ENCODE data around the gene UVRAG. TPM values are rescaled to one million over a fixed set of nuclear protein-coding genes. Genes with fewer than 3 reads are reported as not detected.
"Not testable (repeated sequence)": the region's sequence is repeated elsewhere in the genome, so short reads cannot be mapped to it uniquely, and the experiment has no call there.

The UVRAG gene
- total and polyA plus RNA-seq, 5 donors from 2014 or later, result 13.7 to 37.2 (median 16.6) TPM

DNA sequence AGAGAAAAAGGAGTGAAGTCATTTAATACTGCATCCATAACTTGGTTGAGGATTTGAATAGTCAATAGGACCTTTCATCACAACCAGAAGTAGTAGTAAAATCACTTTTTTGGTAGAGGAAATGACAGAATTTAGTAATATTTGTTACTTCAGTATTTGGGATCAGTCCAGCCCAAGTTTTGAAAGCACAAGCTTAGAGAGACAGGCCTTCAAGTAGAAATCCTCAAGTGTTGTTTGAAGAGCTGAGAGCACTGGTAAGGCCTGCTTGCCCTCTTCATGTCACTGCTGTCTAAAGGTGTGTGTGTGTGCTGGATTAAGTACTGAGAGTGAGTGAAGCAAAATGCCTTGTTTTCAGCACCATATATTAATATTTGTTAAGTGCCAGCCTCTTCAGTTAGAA, 254.0 kb downstream of the UVRAG start:
- Histone ChIP-seq H3K27ac (ENCODE audit: insufficient read depth, low read length, poor library complexity, severe bottlenecking) (no peak overlapping the region), H3K9me3 (ENCODE audit: control insufficient read depth in 2 of 2, low read length in 2 of 2) (no peaks in the 10 kb centered on the region), H3K36me3 (ENCODE audit: control insufficient read depth, insufficient read depth, low read length) (peaks cover 21% of the 10 kb centered on the region), H3K4me1 (ENCODE audit: control insufficient read depth, insufficient read depth, low read length, poor library complexity, severe bottlenecking) (no peaks in the 10 kb centered on the region), H3K27me3 (ENCODE audit: control insufficient read depth, insufficient read depth, low read length) (no peaks in the 10 kb centered on the region), H3K4me3 (ENCODE audit: low read depth, low read length) (no peak overlapping the region)
- H3K4me3 Mint-ChIP-seq, result no peak overlapping the region
- peak overlapping the region in 1 of 3 donors; percentile 52 for H3K27ac Mint-ChIP-seq
- H3K9me3 Mint-ChIP-seq, result peaks cover 0 to 2% (median 0%) of the 10 kb centered on the region in 7 donors
- ATAC-seq (ENCODE audit: low read depth in 2 of 2), result no peak
- no peaks in the 10 kb centered on the region for H3K27me3 Mint-ChIP-seq
- DNase-seq, result no peak
- peaks cover 24% of the 10 kb centered on the region for H3K36me3 Mint-ChIP-seq
- H3K4me1 Mint-ChIP-seq, result peaks cover 0 to 12% (median 2%) of the 10 kb centered on the region in 4 donors

DNA sequence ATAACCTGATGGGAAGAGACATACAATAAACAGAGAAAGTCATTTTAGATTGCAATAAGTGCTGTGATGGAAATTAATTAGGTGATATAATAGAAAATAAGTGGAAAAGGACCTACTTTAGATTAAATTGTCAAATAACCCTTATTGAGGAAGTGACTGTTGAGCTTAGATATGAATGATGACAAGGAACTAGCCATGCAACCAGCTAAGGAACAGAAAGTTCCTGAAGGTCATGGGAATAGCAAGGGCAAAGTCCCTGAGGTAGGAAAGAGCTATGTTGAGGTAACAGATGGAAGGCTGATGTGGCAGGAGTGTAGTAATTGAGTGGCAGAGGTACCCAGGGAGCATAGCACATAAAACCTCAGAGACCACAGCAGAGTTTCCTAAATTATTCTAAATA, 256.1 kb downstream of the UVRAG start:
- ATAC-seq (ENCODE audit: low read depth in 2 of 2), result no peak
- Histone ChIP-seq H3K27ac (ENCODE audit: insufficient read depth, low read length, poor library complexity, severe bottlenecking) (no peak overlapping the region), H3K4me1 (ENCODE audit: control insufficient read depth, insufficient read depth, low read length, poor library complexity, severe bottlenecking) (no peaks in the 10 kb centered on the region), H3K9me3 (ENCODE audit: control insufficient read depth in 2 of 2, low read length in 2 of 2) (no peaks in the 10 kb centered on the region), H3K4me3 (ENCODE audit: low read depth, low read length) (no peak overlapping the region), H3K27me3 (ENCODE audit: control insufficient read depth, insufficient read depth, low read length) (no peaks in the 10 kb centered on the region), H3K36me3 (ENCODE audit: control insufficient read depth, insufficient read depth, low read length) (peaks cover 13% of the 10 kb centered on the region)
- peaks cover 0 to 18% (median 10%) of the 10 kb centered on the region in 4 donors for H3K4me1 Mint-ChIP-seq
- no peaks in the 10 kb centered on the region for H3K27me3 Mint-ChIP-seq
- DNase-seq, result no peak
- no peak overlapping the region for H3K27ac Mint-ChIP-seq
- no peak overlapping the region for H3K4me3 Mint-ChIP-seq
- peaks cover 25% of the 10 kb centered on the region for H3K36me3 Mint-ChIP-seq
- H3K9me3 Mint-ChIP-seq, result peaks cover 0 to 4% (median under 1%) of the 10 kb centered on the region in 7 donors

DNA sequence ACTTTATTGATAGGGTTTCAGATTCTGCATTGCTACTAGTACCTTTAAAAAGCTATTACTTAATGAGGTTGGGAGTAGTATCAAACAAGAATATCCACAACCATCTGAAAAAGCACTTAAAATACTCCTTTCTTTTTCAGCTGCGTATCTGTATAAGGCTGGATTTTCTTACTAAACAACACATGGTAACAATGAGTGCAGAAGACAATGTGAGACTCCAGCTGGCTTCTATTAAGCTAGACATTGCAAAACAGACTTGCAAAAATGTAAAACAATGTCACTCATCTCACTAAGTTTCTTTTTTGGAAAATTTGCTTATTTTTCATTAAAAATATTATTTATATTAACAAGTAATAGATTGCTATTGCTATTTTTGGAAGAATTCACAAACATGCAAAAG, 258.7 kb downstream of the UVRAG start:
- no peaks in the 10 kb centered on the region for H3K27me3 Mint-ChIP-seq
- peaks cover 15% of the 10 kb centered on the region for H3K36me3 Mint-ChIP-seq
- peaks cover 0 to 4% (median 2%) of the 10 kb centered on the region in 7 donors for H3K9me3 Mint-ChIP-seq

DNA sequence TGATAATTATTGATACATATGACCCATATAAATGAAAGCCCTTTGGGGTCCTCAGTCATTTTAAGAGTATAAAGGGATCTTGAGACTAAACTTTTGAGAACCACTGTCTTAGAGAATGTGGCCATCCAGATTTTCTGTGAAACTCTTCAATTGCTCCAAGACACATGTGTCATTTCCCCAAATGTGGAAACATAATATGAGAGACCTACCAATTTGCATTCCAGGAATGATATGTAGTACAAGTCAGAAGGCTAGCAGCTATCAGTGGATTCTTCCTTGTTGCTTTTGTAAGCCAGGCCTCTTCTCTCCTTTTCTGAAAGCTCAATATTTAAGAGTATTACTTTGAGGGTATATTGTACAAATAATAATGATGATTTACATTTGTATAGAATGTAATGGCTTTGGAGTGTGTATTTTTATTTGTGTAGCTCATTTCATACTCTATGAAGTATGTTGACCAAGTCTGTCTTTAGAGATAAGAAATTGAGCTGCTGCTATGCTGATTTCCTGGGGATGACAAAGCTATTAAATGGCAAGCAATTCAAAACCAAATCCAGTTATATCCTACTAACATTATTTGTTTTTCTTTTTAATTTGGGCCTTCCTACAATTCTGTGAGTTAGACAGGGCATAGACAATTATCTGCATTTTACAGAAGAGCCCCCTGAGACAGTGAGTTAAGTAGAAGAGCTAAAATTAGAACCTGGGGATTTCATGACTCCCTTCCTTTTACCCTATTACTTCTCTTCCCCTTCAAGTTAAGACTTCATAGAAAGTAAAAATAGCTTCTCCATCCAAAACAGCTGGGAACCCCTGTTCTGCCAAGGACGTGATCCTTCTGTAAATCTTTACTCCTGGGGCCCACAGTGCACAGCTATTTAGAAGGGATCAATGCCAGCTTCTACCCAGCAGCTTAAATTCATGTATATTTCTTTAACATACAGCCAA, 259.4 kb downstream of the UVRAG start:
- Mint-ChIP-seq H3K27me3 (no peaks in the 10 kb centered on the region), H3K4me1 (peaks cover 8 to 27% (median 23%) of the 10 kb centered on the region in 4 donors), H3K36me3 (peaks cover 15% of the 10 kb centered on the region), H3K27ac (peak overlapping the region in 2 of 3 donors; percentile 33 to 56), H3K9me3 (peaks cover 0 to 4% (median 2%) of the 10 kb centered on the region in 7 donors), H3K4me3 (peak overlapping the region in 1 of 4 donors; percentile 40)
- Histone ChIP-seq H3K4me3 (ENCODE audit: low read depth, low read length) (no peak overlapping the region), H3K27ac (ENCODE audit: insufficient read depth, low read length, poor library complexity, severe bottlenecking) (no peak overlapping the region), H3K27me3 (ENCODE audit: control insufficient read depth, insufficient read depth, low read length) (no peaks in the 10 kb centered on the region), H3K9me3 (ENCODE audit: control insufficient read depth in 2 of 2, low read length in 2 of 2) (no peaks in the 10 kb centered on the region), H3K4me1 (ENCODE audit: control insufficient read depth, insufficient read depth, low read length, poor library complexity, severe bottlenecking) (peaks cover 4% of the 10 kb centered on the region), H3K36me3 (ENCODE audit: control insufficient read depth, insufficient read depth, low read length) (no peaks in the 10 kb centered on the region)
- no peak for ATAC-seq (ENCODE audit: low read depth in 2 of 2)
- no peak for DNase-seq

More for the DNA sequence above, 258.7 kb downstream of the UVRAG start:
- H3K36me3 ChIP-seq (ENCODE audit: control insufficient read depth, insufficient read depth, low read length), result no peaks in the 10 kb centered on the region
- H3K4me3 ChIP-seq (ENCODE audit: low read depth, low read length), result no peak overlapping the region
- DNase-seq (no peak), ATAC-seq (ENCODE audit: low read depth in 2 of 2) (no peak)
- Mint-ChIP-seq H3K4me1 (peaks cover 8 to 27% (median 21%) of the 10 kb centered on the region in 4 donors), H3K4me3 (no peak overlapping the region), H3K27ac (no peak overlapping the region)
- H3K27ac ChIP-seq (ENCODE audit: insufficient read depth, low read length, poor library complexity, severe bottlenecking), result no peak overlapping the region
- no peaks in the 10 kb centered on the region for H3K27me3 ChIP-seq (ENCODE audit: control insufficient read depth, insufficient read depth, low read length)
- H3K9me3 ChIP-seq (ENCODE audit: control insufficient read depth in 2 of 2, low read length in 2 of 2), result no peaks in the 10 kb centered on the region
- H3K4me1 ChIP-seq (ENCODE audit: control insufficient read depth, insufficient read depth, low read length, poor library complexity, severe bottlenecking), result peaks cover 4% of the 10 kb centered on the region

DNA sequence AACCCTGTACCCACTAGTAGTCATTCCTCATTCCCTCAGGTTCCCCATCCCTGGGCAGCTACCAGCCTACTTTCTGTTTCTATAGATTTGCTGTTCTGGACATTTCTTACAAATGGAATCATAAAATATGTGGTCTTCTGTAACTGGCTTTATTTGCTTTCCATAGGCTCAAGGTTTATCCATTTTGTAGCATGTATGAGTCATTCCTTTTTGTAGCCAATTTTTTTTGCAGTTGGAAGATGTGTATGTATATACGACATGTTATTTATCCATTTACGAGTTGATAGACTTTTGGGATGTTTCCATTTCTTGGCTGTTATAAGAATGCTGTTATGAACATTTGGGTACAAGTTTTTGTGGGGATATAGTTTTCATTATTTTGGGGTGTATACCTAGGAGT, 260.7 kb downstream of the UVRAG start:
- Mint-ChIP-seq H3K4me1 (peaks cover 8 to 28% (median 26%) of the 10 kb centered on the region in 4 donors), H3K27me3 (no peaks in the 10 kb centered on the region), H3K4me3 (no peak overlapping the region), H3K36me3 (peaks cover 20% of the 10 kb centered on the region), H3K27ac (peak overlapping the region; percentile 12 to 60 (median 44)), H3K9me3 (peaks cover 0 to 4% (median 2%) of the 10 kb centered on the region in 7 donors)
- DNase-seq (no peak), ATAC-seq (ENCODE audit: low read depth in 2 of 2) (no peak)
- Histone ChIP-seq H3K27ac (ENCODE audit: insufficient read depth, low read length, poor library complexity, severe bottlenecking) (no peak overlapping the region), H3K27me3 (ENCODE audit: control insufficient read depth, insufficient read depth, low read length) (no peaks in the 10 kb centered on the region), H3K4me1 (ENCODE audit: control insufficient read depth, insufficient read depth, low read length, poor library complexity, severe bottlenecking) (peaks cover 4% of the 10 kb centered on the region), H3K4me3 (ENCODE audit: low read depth, low read length) (no peak overlapping the region), H3K36me3 (ENCODE audit: control insufficient read depth, insufficient read depth, low read length) (no peaks in the 10 kb centered on the region), H3K9me3 (ENCODE audit: control insufficient read depth in 2 of 2, low read length in 2 of 2) (no peaks in the 10 kb centered on the region)

DNA sequence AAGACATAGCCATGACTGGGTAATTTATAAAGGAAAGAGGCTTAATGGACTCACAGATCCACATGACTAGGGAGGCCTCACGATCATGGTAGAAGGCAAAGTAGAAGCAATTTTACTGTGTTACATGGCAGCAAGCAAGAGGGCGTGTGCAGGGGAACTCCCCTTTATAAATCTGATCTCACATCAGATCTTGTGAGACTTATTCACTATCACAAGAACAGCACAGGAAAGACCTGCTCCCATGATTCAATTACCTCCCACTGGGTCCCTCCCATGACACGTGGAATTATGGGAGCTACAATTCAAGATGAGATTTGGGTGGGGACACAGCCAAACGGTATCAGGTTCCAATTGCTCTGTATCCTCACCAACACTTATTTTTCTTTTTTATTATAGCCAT, 261.2 kb downstream of the UVRAG start:
- H3K9me3 Mint-ChIP-seq; H3K27ac ChIP-seq (ENCODE audit: insufficient read depth, low read length, poor library complexity, severe bottlenecking); H3K36me3 ChIP-seq (ENCODE audit: control insufficient read depth, insufficient read depth, low read length); H3K27me3 Mint-ChIP-seq; H3K9me3 ChIP-seq (ENCODE audit: control insufficient read depth in 2 of 2, low read length in 2 of 2); H3K4me3 Mint-ChIP-seq; H3K4me3 ChIP-seq (ENCODE audit: low read depth, low read length); ATAC-seq (ENCODE audit: low read depth in 2 of 2); DNase-seq; H3K4me1 ChIP-seq (ENCODE audit: control insufficient read depth, insufficient read depth, low read length, poor library complexity, severe bottlenecking); H3K27me3 ChIP-seq (ENCODE audit: control insufficient read depth, insufficient read depth, low read length): not testable (repeated sequence)
- H3K27ac Mint-ChIP-seq, result peak overlapping the region in 2 of 3 donors; percentile 12 to 60
- H3K4me1 Mint-ChIP-seq, result peaks cover 8 to 28% (median 22%) of the 10 kb centered on the region in 4 donors
- H3K36me3 Mint-ChIP-seq, result peaks cover 18% of the 10 kb centered on the region

DNA sequence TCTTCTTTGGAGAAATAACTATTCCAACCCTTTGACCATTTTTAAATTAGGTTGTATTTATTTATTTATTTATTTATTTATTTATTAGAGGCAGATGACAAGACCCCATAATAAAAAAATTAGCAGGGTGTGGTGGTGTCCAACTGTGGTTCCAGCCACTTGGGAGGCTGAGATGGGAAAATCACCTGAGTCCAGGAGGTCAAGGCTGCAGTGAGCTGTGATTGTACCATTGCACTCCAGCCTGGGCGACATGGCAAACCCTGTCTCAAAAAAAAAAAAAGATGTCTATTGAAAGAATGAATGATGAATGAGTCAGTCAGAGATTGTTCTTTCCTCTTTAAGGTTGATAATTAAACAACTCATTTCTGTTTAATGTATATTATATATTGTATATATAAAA, 261.7 kb downstream of the UVRAG start:
- Mint-ChIP-seq H3K36me3 (peaks cover 13% of the 10 kb centered on the region), H3K27me3 (no peaks in the 10 kb centered on the region), H3K4me3 (no peak overlapping the region), H3K9me3 (peaks cover 0 to 4% (median 0%) of the 10 kb centered on the region in 7 donors), H3K4me1 (peaks cover 8 to 28% (median 20%) of the 10 kb centered on the region in 4 donors), H3K27ac (no peak overlapping the region)
- Histone ChIP-seq H3K27me3 (ENCODE audit: control insufficient read depth, insufficient read depth, low read length) (no peaks in the 10 kb centered on the region), H3K27ac (ENCODE audit: insufficient read depth, low read length, poor library complexity, severe bottlenecking) (no peak overlapping the region), H3K36me3 (ENCODE audit: control insufficient read depth, insufficient read depth, low read length) (no peaks in the 10 kb centered on the region), H3K4me1 (ENCODE audit: control insufficient read depth, insufficient read depth, low read length, poor library complexity, severe bottlenecking) (peaks cover 4% of the 10 kb centered on the region), H3K9me3 (ENCODE audit: control insufficient read depth in 2 of 2, low read length in 2 of 2) (no peaks in the 10 kb centered on the region), H3K4me3 (ENCODE audit: low read depth, low read length) (no peak overlapping the region)
- ATAC-seq (ENCODE audit: low read depth in 2 of 2) (no peak), DNase-seq (no peak)

Measured in CD4-positive, CD25-positive, alpha-beta regulatory T cell (primary cell).